ENCODE measurements around the gene CDK6.
A peak's percentile ranks its signal among the peaks of the same experiment; 100 is the strongest.

Gene CDK6

GRCh38 chr7:92705831-92706230, 130.5 kb downstream of the CDK6 start:
- no peak for DNase-seq

DNA sequence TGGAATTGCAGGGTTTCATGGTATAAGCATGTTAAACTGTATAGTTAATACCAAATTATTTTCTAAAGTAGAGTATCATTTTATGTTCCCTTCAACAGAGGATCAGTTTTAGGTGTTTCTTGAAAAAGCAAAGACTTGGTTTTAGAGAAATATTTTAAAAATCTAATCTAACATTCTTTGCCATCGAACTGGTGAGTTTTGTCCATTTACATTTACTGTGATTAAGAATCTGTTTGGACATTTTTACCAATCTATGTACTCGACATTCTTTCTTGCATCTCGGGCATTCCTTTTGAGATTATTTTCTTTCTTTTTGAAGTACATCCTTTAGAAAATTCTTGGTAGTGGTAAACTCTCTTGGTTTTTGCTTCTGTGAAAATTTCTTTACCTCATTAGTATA, 131.5 kb downstream of the CDK6 start:
- no peak for DNase-seq

- DNase-seq: no peak
Observed at GRCh38 chr7:92702535-92702934, 133.8 kb downstream of the CDK6 start.

DNA sequence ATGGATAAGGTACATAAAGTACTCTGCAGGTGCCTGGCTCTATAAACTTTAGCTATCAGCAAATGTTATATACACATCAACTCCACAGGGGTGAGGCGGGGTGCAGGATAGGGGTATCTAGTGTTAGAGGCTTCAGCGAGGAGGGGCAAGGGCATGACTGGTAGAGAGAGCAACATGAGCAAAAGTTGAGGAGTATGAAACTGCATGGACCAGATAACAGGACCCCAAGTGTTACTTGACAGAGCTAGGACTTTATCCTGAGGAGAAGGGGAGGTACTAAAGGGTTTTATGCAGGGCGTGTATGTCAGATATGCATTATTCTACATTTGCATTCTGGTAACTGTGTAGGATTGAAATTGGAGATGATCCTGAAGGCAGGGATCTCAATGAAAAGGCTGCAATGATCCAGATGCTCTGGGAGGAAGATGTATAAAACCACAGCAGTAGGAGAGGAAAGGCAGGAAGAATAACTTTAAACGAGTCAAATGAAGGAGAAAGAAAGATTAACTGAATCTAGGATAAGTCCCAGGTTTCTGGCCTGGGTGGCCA, 136.3 kb downstream of the CDK6 start:
- DNase-seq: no peak

GRCh38 chr7:92699560-92699959, 136.8 kb downstream of the CDK6 start:
- no peak for DNase-seq

DNA sequence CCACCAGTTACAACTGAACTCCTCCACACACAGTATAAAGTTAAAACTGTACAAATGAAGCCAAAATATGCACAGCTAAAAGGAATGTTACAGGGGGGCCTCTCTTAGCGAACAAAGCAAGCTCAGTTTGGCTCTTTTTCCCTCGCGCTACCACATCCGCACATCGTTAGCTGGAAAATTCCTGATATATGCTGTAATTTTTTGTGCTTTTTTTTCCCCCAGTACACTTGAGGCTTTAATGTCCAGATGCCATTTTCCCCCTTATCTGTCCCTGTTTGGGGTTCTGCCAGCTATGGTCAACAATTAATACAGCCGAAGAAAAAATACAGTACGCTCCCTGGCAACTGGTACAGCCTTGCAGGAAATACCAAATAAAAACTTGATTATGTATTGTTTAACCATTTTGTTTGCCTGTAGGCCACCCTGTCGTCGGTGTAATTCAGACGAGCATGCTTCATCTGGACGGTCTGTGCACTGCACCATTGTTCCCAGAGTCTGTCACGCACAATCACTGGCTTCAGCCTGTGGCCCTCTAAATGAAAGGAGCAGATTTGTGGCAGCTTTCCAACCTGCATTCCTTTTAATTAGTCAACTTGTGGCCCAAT, 138.0 kb downstream of the CDK6 start:
- DNase-seq: no peak

DNA sequence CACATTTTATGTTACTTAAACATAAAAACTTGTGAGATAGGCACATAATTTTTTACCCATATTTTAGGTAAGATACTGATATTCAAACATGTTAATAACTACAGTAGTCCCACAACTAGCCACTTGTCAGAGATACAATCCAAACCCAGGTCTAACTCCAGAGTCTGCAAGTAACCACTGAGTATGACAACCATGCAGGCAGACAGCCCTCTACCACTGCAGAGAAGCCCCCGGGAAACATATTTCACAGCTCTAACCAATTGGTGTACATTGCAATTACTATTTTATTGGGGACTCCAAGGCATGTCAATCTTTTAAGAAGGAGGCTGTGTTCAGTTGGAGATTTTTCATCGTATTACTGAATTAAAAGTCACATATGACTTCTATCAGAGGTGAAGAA, 139.0 kb downstream of the CDK6 start:
- DNase-seq: no peak

DNA sequence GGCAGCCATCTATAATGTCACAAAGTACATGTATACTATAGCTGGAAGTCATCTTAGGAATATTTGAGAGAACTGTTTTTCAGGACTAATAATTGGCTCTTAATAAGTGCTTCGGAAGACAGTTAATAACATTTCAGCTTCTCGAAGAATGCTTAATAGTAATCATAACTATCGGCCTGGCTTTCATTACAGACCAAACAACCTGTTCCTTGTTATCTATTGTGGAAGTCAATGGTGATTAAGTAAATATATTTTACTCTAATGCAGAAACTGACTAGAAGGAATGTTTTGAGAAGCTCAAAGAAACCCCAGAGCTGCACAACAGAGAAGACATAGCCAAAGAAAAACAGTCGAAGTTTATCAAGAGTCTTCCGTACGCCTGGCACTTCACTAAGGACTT, 139.4 kb downstream of the CDK6 start:
- DNase-seq: no peak

GRCh38 chr7:92696584-92696983, 139.8 kb downstream of the CDK6 start:
- DNase-seq: no peak

GRCh38 chr7:92695308-92696261, 140.8 kb downstream of the CDK6 start:
- DNase-seq: peak; percentile 46 to 73

GRCh38 chr7:92694211-92694610, 142.2 kb downstream of the CDK6 start:
- no peak for DNase-seq

DNA sequence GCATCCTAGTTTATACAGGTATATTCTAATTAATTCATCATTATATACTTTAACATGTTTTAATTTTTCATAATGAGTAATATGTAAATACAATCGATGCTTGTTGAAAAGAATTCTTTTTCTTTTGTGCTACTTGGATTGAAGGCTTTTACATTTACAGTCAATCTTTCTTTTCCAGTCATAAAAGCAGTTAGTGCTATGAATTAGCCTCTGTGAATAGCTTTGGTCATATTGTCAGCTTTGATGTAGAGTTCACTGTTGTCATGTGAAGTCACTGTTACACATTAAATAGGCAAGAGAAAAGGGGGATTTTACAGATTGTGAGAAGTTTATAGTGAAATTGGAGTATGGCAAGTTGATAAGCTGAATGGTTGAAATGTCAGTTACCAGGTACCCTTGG, 142.9 kb downstream of the CDK6 start:
- no peak for DNase-seq

DNA sequence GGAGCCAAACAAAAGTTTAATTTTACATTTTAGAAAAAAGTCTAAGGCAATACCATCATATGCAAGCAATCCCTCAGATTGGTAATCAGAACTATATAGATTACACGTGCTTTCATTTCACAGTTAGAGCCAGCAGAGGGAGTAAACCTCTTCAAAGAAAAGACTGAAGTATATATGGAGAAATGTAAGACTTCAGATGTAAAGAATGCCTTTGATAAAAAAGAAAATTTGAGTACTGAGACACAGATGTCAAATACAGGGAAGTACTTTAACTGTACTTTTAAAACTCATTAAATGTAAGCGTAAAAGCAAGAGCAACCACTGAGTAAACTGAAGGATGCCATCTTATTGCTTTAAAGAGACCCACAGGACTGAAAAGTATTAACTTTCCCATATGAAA, 144.8 kb downstream of the CDK6 start:
- peak; percentile 30 to 81 for DNase-seq

DNA sequence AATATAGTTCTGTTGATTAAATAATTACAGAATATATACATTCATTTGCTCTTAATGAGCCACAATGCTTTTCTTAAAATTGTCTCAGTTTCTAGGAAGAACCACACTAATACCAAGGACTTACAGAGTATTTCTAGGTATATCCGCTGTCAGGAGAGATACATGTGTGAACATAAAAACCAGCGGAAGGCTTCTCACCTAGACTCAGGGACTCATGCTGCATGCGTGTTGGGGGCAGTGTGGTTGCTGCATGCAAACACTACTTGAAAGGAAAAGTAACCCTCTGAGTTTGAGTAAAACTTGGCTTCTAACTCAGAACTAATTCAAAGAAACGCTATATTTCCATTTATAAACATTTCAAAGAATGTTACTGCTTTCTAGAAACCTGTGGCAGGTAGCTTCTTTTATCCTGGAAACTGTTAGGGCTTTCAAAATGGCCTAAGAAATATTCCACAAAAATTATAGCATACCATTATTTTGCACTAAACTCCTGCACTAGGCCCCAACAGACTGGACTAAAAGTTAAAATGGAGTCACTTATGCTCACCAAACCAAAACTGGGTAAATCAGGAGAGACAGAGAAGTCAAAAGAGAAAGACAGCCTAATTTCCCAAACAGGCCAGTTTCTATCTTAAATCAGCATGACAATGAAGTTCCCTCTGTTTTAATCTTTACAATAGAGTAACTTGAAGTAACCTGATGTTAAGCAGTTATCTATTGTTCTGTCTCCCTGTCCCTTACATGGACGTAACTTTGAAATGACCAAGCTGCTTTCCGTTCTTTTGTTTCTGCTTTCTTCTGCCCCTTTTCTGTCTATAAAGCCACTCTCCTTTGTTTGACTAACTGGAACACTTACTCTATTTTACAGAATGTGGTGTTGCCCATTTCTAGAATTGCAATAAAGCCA, 151.0 kb downstream of the CDK6 start:
- DNase-seq: no peak

- no peak for DNase-seq
Observed at GRCh38 chr7:92684274-92684673, 152.1 kb downstream of the CDK6 start.

- no peak for DNase-seq
Observed at GRCh38 chr7:92682903-92683539, 153.4 kb downstream of the CDK6 start.

GRCh38 chr7:92682330-92682729, 154.0 kb downstream of the CDK6 start:
- no peak for DNase-seq

GRCh38 chr7:92681633-92682032, 154.7 kb downstream of the CDK6 start:
- no peak for DNase-seq

- peak in 1 of 2 experiments; percentile 29 for DNase-seq
Observed at GRCh38 chr7:92680442-92680841, 155.9 kb downstream of the CDK6 start.

DNA sequence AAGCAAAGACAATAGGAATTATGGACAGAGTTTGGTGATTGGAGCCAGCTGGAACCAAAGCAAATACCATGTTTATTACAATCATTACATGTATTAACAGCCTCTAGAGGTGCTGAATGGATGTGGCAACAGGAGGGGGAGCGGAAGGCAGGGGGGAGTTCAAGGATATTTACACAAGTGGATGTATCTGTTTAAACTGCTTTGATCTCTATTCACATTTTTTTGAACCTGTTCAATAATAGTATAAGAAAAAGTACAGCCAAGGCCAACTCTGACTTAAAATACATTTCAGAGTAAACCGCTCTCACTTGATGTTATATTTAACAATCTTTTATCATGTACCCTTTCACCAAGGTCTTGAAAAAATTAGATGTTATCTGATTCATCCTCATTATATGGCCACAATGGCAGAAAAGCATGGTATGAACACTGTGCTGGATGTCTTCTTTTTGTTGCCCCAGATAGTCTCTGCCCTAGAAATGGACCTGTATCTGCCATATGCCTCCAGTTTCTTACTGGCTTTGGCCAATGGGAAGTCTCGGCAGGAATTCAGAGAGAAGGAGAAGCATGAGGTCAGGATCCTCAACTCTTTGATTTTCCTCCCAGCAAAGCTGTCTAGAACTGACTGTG, 158.0 kb downstream of the CDK6 start:
- DNase-seq: no peak

GRCh38 chr7:92674379-92674778, 162.0 kb downstream of the CDK6 start:
- DNase-seq: no peak
